IPS DF 6.9 (cell line): ENCODE results near the gene CYBC1.

Experiments used
- DNase-seq: peaks from one replicate; pipeline ENCODE4 v3.0.0-alpha.2; 2013; ENCODE audit warnings: low read depth, low spot score
- H3K27ac ChIP-seq: one replicate; pipeline ENCODE4 v1.5.1; 2013; ENCODE audit warnings: low read length, control low read depth
- H3K27me3 ChIP-seq: 2 replicates; pipeline ENCODE4 v1.6.1; 2013; ENCODE audit warnings: mild to moderate bottlenecking, low read length; ENCODE audit not compliant: control insufficient read depth, insufficient read depth
- H3K36me3 ChIP-seq: 2 replicates; pipeline ENCODE4 v1.6.1; 2013; ENCODE audit warnings: low read length; ENCODE audit not compliant: control insufficient read depth, insufficient read depth
- H3K4me1 ChIP-seq: 2 replicates; pipeline ENCODE4 v1.6.1; 2013; ENCODE audit warnings: low read length; ENCODE audit not compliant: control insufficient read depth, insufficient read depth
- H3K4me3 ChIP-seq: 2 replicates; pipeline ENCODE4 v1.5.1; 2013; ENCODE audit warnings: mild to moderate bottlenecking, low read length
- H3K9me3 ChIP-seq: 2 replicates; pipeline ENCODE4 v1.6.1; 2013; ENCODE audit warnings: low read length, inconsistent platforms; ENCODE audit not compliant: control insufficient read depth, insufficient read depth
- WGBS: extraction: QIAGEN DNeasy Blood & Tissue Kit; methylation state at CpG from one replicate; pipeline ENCODE4 v1.1.7; 2013; ENCODE audit warnings: mixed read lengths, missing lambda C conversion rate; ENCODE audit not compliant: insufficient read length, insufficient coverage; 5-methylcytosine and 5-hydroxymethylcytosine counted together

The CYBC1 gene

GRCh38 chr17:82408288-82408937 lies 42.1 kb downstream of the CYBC1 start:
- peaks cover 6% of the 10 kb centered on the region for H3K36me3 ChIP-seq
- no CpG with 5 or more reads among the region's 15 CpGs for WGBS
- H3K27ac ChIP-seq = no peak overlapping the region

DNA sequence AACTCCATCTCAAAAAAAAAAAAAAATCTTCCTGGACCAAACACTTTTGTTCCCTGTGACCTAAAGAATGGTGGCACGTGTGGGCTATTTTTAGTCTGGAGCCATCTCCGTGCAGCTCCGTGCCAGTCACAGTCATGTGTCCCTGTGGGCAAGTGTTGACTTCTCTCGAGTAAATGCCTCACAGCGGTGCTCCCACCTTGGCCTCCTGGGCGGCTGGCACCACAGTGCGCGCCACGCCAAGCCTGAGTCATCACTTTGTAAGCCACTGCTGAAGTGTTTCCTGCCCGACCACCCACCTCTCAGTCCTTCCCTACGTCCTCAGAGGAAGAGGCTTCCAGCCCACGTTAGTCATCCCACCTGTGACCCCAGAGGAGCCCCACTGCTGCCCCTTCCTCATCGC lies 43.3 kb downstream of the CYBC1 start:
- no peak for DNase-seq
- H3K27ac ChIP-seq = no peak overlapping the region
- no CpG with 5 or more reads among the region's 13 CpGs for WGBS

More at GRCh38 chr17:82408288-82408937, 42.1 kb downstream of the CYBC1 start:
- Histone ChIP-seq H3K4me1 (no peaks in the 10 kb centered on the region), H3K27me3 (no peaks in the 10 kb centered on the region), H3K4me3 (no peak overlapping the region), H3K9me3 (no peaks in the 10 kb centered on the region)
- no peak for DNase-seq

DNA sequence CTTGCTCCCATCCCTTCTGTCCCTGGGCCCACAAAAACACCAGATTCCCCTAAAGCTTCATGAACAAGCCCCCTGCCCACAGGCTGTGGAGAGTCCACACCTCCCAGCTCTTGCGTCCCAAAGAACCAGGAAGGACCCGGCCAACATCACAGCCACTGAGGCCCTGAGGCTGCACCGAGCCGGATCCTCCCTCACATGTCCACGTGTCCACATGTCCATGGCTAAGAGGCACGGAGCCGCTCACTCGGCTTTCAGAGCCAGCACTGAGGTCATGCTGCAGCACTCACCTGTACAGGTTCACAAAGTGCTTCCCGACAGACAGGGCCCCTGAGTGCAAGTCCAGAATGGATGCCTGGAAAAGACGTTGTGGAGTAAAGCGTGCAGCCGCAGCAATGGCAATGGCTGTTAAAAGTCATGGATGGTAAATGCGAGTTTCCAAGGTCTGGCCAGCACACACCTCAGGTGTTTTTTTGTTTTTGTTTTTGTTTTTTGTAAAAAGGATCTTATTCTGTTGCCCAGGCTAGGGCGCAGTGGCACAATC lies 44.4 kb downstream of the CYBC1 start:
- Histone ChIP-seq H3K27me3 (no peaks in the 10 kb centered on the region), H3K36me3 (peaks cover 6% of the 10 kb centered on the region), H3K9me3 (no peaks in the 10 kb centered on the region), H3K27ac (no peak overlapping the region), H3K4me1 (no peaks in the 10 kb centered on the region), H3K4me3 (no peak overlapping the region)
- DNase-seq = no peak
- no CpG with 5 or more reads among the region's 14 CpGs for WGBS

More for the DNA sequence above, 43.3 kb downstream of the CYBC1 start:
- Histone ChIP-seq H3K9me3 (no peaks in the 10 kb centered on the region), H3K4me3 (no peak overlapping the region), H3K4me1 (no peaks in the 10 kb centered on the region), H3K27me3 (no peaks in the 10 kb centered on the region), H3K36me3 (peaks cover 6% of the 10 kb centered on the region)

GRCh38 chr17:82405051-82405450 lies 45.5 kb downstream of the CYBC1 start:
- no peaks in the 10 kb centered on the region for H3K4me1 ChIP-seq
- no CpG with 5 or more reads among the region's 14 CpGs for WGBS
- no peaks in the 10 kb centered on the region for H3K27me3 ChIP-seq
- no peaks in the 10 kb centered on the region for H3K9me3 ChIP-seq
- H3K4me3 ChIP-seq = no peak overlapping the region
- no peak overlapping the region for H3K27ac ChIP-seq
- DNase-seq = no peak
- peaks cover 6% of the 10 kb centered on the region for H3K36me3 ChIP-seq

- H3K9me3 ChIP-seq = no peaks in the 10 kb centered on the region
- no peak overlapping the region for H3K4me3 ChIP-seq
- no peak overlapping the region for H3K27ac ChIP-seq
- WGBS = no CpG with 5 or more reads among the region's 67 CpGs
- H3K36me3 ChIP-seq = peaks cover 10% of the 10 kb centered on the region
- H3K27me3 ChIP-seq = no peaks in the 10 kb centered on the region
- no peak for DNase-seq
- H3K4me1 ChIP-seq = no peaks in the 10 kb centered on the region
These were observed 46.6 kb downstream of the CYBC1 start for GRCh38 chr17:82403662-82404660.

GRCh38 chr17:82402865-82403264 lies 47.7 kb downstream of the CYBC1 start:
- no CpG with 5 or more reads among the region's 7 CpGs for WGBS
- no peaks in the 10 kb centered on the region for H3K9me3 ChIP-seq
- no peaks in the 10 kb centered on the region for H3K27me3 ChIP-seq
- no peak for DNase-seq
- H3K27ac ChIP-seq = no peak overlapping the region
- H3K4me1 ChIP-seq = no peaks in the 10 kb centered on the region
- no peak overlapping the region for H3K4me3 ChIP-seq
- H3K36me3 ChIP-seq = peaks cover 10% of the 10 kb centered on the region

DNA sequence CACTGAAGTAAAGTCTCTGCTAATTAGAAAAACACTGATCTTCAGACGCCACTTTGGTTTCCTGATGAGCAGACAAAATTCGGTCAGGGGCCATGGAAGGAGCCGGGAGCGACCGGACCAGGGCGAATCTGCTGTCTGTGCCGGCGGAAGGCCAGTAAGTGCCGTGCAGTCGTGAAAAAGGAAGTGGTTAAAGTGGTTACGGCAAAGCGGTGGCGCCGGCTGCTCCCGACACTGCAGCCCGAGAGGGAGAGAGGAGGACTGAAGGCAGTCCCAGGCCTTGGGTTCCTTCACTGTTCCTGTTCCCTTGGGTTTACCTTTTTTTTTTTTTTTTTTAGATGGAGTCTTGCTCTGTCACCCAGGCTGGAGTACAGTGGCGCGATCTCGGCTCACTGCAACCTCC lies 49.7 kb downstream of the CYBC1 start:
- no peak overlapping the region for H3K27ac ChIP-seq

GRCh38 chr17:82400206-82400605 lies 50.3 kb downstream of the CYBC1 start:
- no CpG with 5 or more reads among the region's 7 CpGs for WGBS
- DNase-seq = no peak
- Histone ChIP-seq H3K9me3 (no peaks in the 10 kb centered on the region), H3K4me3 (no peak overlapping the region), H3K27me3 (no peaks in the 10 kb centered on the region), H3K27ac (no peak overlapping the region), H3K4me1 (no peaks in the 10 kb centered on the region; the same call in 1 of the 2 replicates), H3K36me3 (peaks cover 13% of the 10 kb centered on the region)

More for the DNA sequence above, 49.7 kb downstream of the CYBC1 start:
- Histone ChIP-seq H3K27me3 (no peaks in the 10 kb centered on the region), H3K4me3 (no peak overlapping the region), H3K4me1 (no peaks in the 10 kb centered on the region; the same call in 1 of the 2 replicates), H3K9me3 (no peaks in the 10 kb centered on the region), H3K36me3 (peaks cover 13% of the 10 kb centered on the region)
- no peak for DNase-seq
- no CpG with 5 or more reads among the region's 19 CpGs for WGBS

DNA sequence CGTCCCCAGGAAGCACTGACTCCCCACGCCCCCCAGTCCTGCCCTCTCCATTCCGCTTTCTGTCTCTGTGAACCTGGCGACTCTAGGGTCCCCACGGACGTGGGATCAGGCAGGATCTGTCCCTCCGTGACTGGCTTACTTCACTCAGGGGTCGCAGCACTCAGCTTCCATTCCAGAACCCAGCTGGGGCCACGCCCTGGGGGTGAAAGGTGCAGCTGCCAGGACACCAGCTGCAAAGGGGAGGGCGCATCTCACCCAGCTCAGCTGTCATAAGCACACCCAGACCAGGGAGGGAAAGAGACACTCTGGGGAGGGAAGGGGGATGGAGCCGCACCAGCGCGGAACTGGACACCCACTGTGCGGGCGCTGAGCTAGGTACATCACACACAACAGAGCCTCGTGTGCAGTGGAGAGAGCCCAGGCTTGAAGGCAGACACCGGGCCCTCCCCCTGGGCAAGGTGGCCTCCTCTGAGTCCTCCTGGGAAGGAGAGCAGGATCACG lies 50.9 kb downstream of the CYBC1 start:
- DNase-seq = no peak
- H3K9me3 ChIP-seq = no peaks in the 10 kb centered on the region
- H3K27ac ChIP-seq = no peak overlapping the region
- no peak overlapping the region for H3K4me3 ChIP-seq
- no peaks in the 10 kb centered on the region; the same call in 1 of the 2 replicates for H3K4me1 ChIP-seq
- WGBS = no CpG with 5 or more reads among the region's 18 CpGs
- H3K27me3 ChIP-seq = no peaks in the 10 kb centered on the region
- H3K36me3 ChIP-seq = peaks cover 13% of the 10 kb centered on the region

DNA sequence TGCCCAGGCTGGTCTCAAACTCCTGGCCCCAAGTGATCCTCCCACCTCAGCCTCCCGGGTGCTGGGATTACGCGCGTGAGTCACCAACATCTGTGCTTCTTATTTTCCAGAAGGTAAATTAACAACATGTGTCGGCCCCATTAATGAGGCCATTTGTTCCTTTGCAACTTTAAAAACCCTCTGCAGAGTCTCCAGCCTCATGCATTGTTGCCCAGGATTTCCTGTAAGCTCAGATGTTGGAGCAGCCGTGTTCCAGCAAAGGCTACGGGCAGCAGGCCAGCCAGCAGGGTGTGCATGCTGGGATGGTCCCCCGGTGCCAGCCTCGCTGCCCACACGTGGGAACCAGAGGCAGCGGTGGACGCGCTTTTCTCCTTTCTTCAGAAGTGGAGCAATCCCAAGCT lies 51.5 kb downstream of the CYBC1 start:
- Histone ChIP-seq H3K27ac (no peak overlapping the region), H3K4me1 (no peaks in the 10 kb centered on the region; the same call in 1 of the 2 replicates), H3K9me3 (no peaks in the 10 kb centered on the region), H3K36me3 (peaks cover 13% of the 10 kb centered on the region), H3K4me3 (no peak overlapping the region), H3K27me3 (no peaks in the 10 kb centered on the region)
- DNase-seq = no peak
- no CpG with 5 or more reads among the region's 13 CpGs for WGBS
